Inflammatory macrophage (primary cell): ENCODE measurements around the gene AUTS2.

Experiments
- DNase-seq, 2 donors: peaks; one replicate each; pipeline ENCODE4 v3.0.0-alpha.2; 2020 to 2022

Gene AUTS2

GRCh38 chr7:69657331-69657730 is 59.1 kb downstream of the AUTS2 start:
- DNase-seq, result no peak

- DNase-seq, result no peak
Measured at GRCh38 chr7:69657985-69658384, 59.7 kb downstream of the AUTS2 start.

GRCh38 chr7:69659983-69660382 is 61.7 kb downstream of the AUTS2 start:
- DNase-seq, result no peak

- no peak for DNase-seq
Measured at GRCh38 chr7:69661342-69661741, 63.1 kb downstream of the AUTS2 start.

GRCh38 chr7:69663911-69664832 is 65.9 kb downstream of the AUTS2 start:
- no peak for DNase-seq

GRCh38 chr7:69665369-69665768 is 67.1 kb downstream of the AUTS2 start:
- no peak for DNase-seq

- no peak for DNase-seq
Measured at GRCh38 chr7:69668339-69668870, 70.1 kb downstream of the AUTS2 start.

GRCh38 chr7:69670701-69671100 is 72.4 kb downstream of the AUTS2 start:
- DNase-seq, result no peak

GRCh38 chr7:69673074-69673473 is 74.8 kb downstream of the AUTS2 start:
- no peak for DNase-seq

GRCh38 chr7:69674701-69675182 is 76.5 kb downstream of the AUTS2 start:
- no peak for DNase-seq

- no peak for DNase-seq
Measured at GRCh38 chr7:69676247-69676646, 78.0 kb downstream of the AUTS2 start.

- no peak for DNase-seq
Measured at GRCh38 chr7:69677054-69677852, 79.0 kb downstream of the AUTS2 start.

- DNase-seq, result no peak
Measured at GRCh38 chr7:69677881-69678493, 79.7 kb downstream of the AUTS2 start.

GRCh38 chr7:69678494-69679187 is 80.4 kb downstream of the AUTS2 start:
- peak; percentile 31 to 42 for DNase-seq

GRCh38 chr7:69681181-69681580 is 82.9 kb downstream of the AUTS2 start:
- peak; percentile 13 to 27 for DNase-seq

- DNase-seq, result no peak
Measured at GRCh38 chr7:69682518-69682917, 84.2 kb downstream of the AUTS2 start.

GRCh38 chr7:69683002-69683401 is 84.7 kb downstream of the AUTS2 start:
- no peak for DNase-seq

GRCh38 chr7:69684369-69685292 is 86.4 kb downstream of the AUTS2 start:
- DNase-seq, result no peak

- no peak for DNase-seq
Measured at GRCh38 chr7:69685293-69685631, 87.0 kb downstream of the AUTS2 start.

GRCh38 chr7:69686366-69686765 is 88.1 kb downstream of the AUTS2 start:
- DNase-seq, result peak; percentile 0 to 55
